GM12874 (cell line): Measurements from ENCODE around the gene TSEN34.

Experiments
- CTCF ChIP-seq: IDR thresholded peaks from 2 replicates; pipeline ENCODE4 v1.5.1; 2011; ENCODE audit warnings: low read depth, mild to moderate bottlenecking, control low read depth, low read length, moderate library complexity; ENCODE audit not compliant: insufficient read depth

TSEN34 gene

GRCh38 chr19:54190503-54191010 is 551 bp upstream of the TSEN34 start:
- TF ChIP-seq CTCF, result no peak

- TF ChIP-seq CTCF, result no peak
Observed at GRCh38 chr19:54191811-54192453, 824 bp downstream of the TSEN34 start.

GRCh38 chr19:54193011-54193410 is 1.9 kb downstream of the TSEN34 start:
- no peak for TF ChIP-seq CTCF

GRCh38 chr19:54196536-54196935 is 5.4 kb downstream of the TSEN34 start:
- TF ChIP-seq CTCF, result no peak

- no peak for TF ChIP-seq CTCF
Observed at GRCh38 chr19:54197121-54197520, 6.0 kb downstream of the TSEN34 start.

GRCh38 chr19:54199401-54199800 is 8.3 kb downstream of the TSEN34 start:
- TF ChIP-seq CTCF, result no peak

GRCh38 chr19:54201172-54201701 is 10.1 kb downstream of the TSEN34 start:
- TF ChIP-seq CTCF, result no peak

- no peak for TF ChIP-seq CTCF
Observed at GRCh38 chr19:54201980-54202379, 10.9 kb downstream of the TSEN34 start.
